VCaP (cell line): ENCODE data around the gene PHF3.
A peak's percentile ranks its signal among the peaks of the same experiment; 100 is the strongest.

Experiments used
- H3K27ac ChIP-seq: fragments of 450-650 bp; 2 replicates; pipeline ENCODE4 v1.5.1; 2017
- CTCF ChIP-seq: fragments of 450-650 bp; conservative IDR thresholded peaks from 2 replicates; pipeline ENCODE4 v1.5.1; 2017; ENCODE audit warnings: mild to moderate bottlenecking, moderate library complexity

PHF3 gene

GRCh38 chr6:63635588-63636517 is at the start of gene PHF3:
TSS of gene PHF3 (plus strand) at chr6:63635802. CDS start at chr6:63646552, 10,750 bp downstream.
- peak; percentile 18; the same call in 1 of the 2 replicates for TF ChIP-seq CTCF
- H3K27ac ChIP-seq = peak within 1 kb of the TSS; percentile 98

GRCh38 chr6:63589952-63590411 is 45.6 kb upstream of the PHF3 start:
- H3K27ac ChIP-seq = no peak overlapping the region
- no peak for TF ChIP-seq CTCF

- no peak for TF ChIP-seq CTCF
- no peak overlapping the region for H3K27ac ChIP-seq
Observed at GRCh38 chr6:63592886-63593285, 42.7 kb upstream of the PHF3 start.

- no peak for TF ChIP-seq CTCF
- peak overlapping the region; percentile 67; the same call in 1 of the 2 replicates for H3K27ac ChIP-seq
Observed at GRCh38 chr6:63597141-63598048, 38.2 kb upstream of the PHF3 start.

GRCh38 chr6:63598049-63599036 is 37.3 kb upstream of the PHF3 start:
- peak; percentile 86 for TF ChIP-seq CTCF
- H3K27ac ChIP-seq = peak overlapping the region; percentile 67

- TF ChIP-seq CTCF = no peak
- peak overlapping the region; percentile 67 for H3K27ac ChIP-seq
Observed at GRCh38 chr6:63599243-63599642, 36.4 kb upstream of the PHF3 start.
